ENCODE results near the gene LRRC3B.

LRRC3B gene

DNA sequence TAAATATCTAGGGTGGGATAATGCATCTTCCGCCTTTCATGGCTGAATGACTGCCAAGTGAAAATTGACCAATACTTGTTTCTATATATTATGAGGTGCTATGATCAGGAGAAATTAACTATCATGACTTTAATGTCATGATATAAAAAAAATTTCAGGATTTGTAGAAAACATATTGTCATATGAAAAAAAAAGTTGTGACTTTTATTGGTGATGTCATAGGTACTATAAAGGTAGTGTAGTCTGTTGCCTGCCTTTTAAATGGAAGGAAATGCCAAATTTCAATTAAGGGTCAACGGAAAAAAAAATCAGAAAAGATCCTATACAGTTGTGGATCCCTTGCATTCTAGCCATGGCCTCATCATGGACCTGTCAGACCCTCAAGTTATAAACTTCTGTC, 15.5 kb downstream of the LRRC3B start:
- TF ChIP-seq, protein P1, sequence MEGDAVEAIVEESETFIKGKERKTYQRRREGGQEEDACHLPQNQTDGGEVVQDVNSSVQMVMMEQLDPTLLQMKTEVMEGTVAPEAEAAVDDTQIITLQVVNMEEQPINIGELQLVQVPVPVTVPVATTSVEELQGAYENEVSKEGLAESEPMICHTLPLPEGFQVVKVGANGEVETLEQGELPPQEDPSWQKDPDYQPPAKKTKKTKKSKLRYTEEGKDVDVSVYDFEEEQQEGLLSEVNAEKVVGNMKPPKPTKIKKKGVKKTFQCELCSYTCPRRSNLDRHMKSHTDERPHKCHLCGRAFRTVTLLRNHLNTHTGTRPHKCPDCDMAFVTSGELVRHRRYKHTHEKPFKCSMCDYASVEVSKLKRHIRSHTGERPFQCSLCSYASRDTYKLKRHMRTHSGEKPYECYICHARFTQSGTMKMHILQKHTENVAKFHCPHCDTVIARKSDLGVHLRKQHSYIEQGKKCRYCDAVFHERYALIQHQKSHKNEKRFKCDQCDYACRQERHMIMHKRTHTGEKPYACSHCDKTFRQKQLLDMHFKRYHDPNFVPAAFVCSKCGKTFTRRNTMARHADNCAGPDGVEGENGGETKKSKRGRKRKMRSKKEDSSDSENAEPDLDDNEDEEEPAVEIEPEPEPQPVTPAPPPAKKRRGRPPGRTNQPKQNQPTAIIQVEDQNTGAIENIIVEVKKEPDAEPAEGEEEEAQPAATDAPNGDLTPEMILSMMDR (IDR thresholded peaks at IDR 0.05; ENCODE audit: low read depth, low read length, missing control alignments), result no peak
- DNase-seq (ENCODE audit: low read depth), result no peak
- H3K4me3 ChIP-seq (ENCODE audit: low read depth, low read length), result no peak overlapping the region
- in situ Hi-C loops (cut with HindIII; ENCODE audit: low sequenced_read_pairs), result no loop called here

DNA sequence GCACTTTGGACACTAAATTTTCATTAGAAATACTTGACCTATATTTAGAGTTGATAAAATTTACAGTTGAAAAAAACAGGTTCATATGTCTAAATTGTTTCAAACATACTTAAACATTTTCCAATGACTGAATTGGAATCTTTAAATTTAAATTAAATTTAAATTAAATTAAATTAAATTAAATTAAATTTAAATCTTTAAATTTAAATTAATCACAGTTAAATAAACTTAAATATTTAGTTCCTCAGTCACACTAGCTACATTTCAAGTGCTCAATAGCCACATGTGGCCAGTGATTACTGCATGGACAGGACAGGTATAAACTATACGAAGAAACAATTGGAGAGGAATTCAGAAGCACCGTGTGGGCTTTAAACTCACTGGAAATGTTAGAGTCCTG, 16.8 kb downstream of the LRRC3B start:
- no peak for DNase-seq (ENCODE audit: low read depth)
- TF ChIP-seq, protein P1 (IDR thresholded peaks at IDR 0.05; ENCODE audit: low read depth, low read length, missing control alignments), result no peak
- in situ Hi-C loops (cut with HindIII; ENCODE audit: low sequenced_read_pairs), result no loop called here
- H3K4me3 ChIP-seq (ENCODE audit: low read depth, low read length), result no peak overlapping the region

DNA sequence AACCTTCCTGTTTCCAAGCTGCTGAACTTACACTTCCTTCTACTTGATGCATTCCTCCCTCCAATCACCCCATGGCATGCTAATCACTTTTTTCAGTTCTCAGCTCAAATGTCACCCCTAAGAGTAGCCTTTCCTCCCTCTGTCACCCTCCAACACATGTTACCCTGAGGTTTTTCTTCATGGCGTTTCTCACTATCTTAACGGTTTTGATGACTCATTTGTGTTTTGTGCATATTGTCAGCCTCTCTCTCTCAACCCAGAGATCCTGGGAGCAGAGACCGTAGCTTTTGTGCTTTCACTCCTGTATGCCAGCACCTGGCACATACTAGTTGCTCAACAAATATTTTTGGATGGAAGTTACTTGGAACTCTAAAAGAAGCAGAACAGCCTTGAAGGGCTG, 24.5 kb downstream of the LRRC3B start:
- TF ChIP-seq, protein P1 (IDR thresholded peaks at IDR 0.05; ENCODE audit: low read depth, low read length, missing control alignments), result no peak
- in situ Hi-C loops (cut with HindIII; ENCODE audit: low sequenced_read_pairs), result no loop called here
- no peak overlapping the region for H3K4me3 ChIP-seq (ENCODE audit: low read depth, low read length)
- DNase-seq (ENCODE audit: low read depth), result no peak

DNA sequence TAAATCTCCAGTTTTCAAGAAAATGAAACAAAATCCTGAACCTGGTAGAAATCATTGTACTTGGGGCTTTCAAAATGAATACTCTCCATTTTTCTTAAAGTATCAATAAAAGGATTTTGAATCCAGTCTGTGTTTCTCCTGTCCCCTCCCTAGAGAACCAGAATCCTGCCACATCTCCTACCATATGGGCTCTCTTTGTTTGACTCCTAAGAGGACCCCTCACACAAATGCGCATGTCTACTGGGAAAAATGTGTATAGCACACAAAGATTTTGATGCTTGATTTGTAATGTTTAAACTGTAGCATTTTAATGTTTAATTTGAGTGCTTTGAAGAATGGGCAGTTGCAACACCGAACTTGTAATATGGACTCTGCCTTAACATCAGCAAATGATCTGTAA, 25.9 kb downstream of the LRRC3B start:
- H3K4me3 ChIP-seq (ENCODE audit: low read depth, low read length), result no peak overlapping the region
- DNase-seq (ENCODE audit: low read depth), result no peak
- TF ChIP-seq, protein P1 (IDR thresholded peaks at IDR 0.05; ENCODE audit: low read depth, low read length, missing control alignments), result no peak
- in situ Hi-C loops (cut with HindIII; ENCODE audit: low sequenced_read_pairs), result no loop called here

DNA sequence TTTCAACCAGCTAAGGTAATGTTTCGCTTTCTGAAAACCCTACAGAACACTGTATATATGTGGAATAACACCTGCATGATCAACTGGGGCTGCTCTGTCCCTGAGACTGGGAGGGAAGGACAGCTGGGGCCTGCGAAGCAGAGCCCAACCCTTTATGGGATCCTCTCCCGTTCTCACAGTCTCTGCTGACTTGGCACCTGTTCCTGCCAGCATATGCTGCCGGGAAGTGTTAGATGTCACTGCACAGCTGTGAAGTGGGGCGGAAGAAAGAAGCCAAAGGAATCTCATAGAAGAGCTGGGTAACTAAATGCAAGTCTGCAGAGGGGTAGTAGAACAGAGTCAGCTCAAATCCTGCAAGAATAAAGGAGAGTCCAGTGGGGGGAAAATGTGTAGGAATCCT, 29.6 kb downstream of the LRRC3B start:
- H3K4me3 ChIP-seq (ENCODE audit: low read depth, low read length), result no peak overlapping the region
- TF ChIP-seq, protein P1 (IDR thresholded peaks at IDR 0.05; ENCODE audit: low read depth, low read length, missing control alignments), result no peak
- DNase-seq (ENCODE audit: low read depth), result no peak
- in situ Hi-C loops (cut with HindIII; ENCODE audit: low sequenced_read_pairs), result no loop called here

DNA sequence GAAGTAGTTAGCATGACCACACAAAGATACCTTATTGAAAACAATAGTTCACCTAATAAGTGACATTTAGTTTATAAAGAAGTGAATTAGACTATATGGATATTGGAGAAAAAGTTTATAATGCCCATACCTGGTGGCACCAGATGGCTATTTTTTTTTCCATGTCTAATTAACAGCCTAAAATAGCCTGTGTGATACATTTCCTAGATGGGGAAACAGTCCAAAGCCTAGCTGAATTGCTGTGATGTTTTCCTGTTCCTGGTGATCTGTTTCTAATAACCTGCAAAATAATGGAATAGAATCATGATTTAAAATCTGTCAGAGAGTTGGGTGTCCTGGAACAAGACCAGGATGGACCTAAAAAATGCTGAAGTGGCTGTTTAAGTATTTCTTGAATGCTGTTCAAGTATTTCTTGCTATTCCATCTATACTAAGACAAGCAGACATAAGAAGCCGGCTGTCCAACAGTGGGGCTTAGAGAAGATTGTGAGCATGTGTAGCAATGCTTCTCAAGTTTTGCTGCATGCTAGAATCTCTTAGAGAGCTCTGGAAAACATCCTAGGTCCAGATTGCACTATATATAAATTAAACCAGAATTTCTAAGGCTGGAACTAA, 31.3 kb downstream of the LRRC3B start:
- H3K4me3 ChIP-seq (ENCODE audit: low read depth, low read length), result no peak overlapping the region
- DNase-seq (ENCODE audit: low read depth), result no peak
- in situ Hi-C loops (cut with HindIII; ENCODE audit: low sequenced_read_pairs), result no loop called here
- TF ChIP-seq, protein P1 (IDR thresholded peaks at IDR 0.05; ENCODE audit: low read depth, low read length, missing control alignments), result no peak

Measured in astrocyte of the cerebellum (primary cell).